Motor neuron (in vitro differentiated cells): ENCODE measurements around the gene PRR19. TPM values are rescaled to one million over a fixed set of nuclear protein-coding genes. Genes with fewer than 3 reads are reported as not detected.

Experiments
- ATAC-seq, 8 experiments: fragments of 200-7000 bp; cut with Tn5 transposase; replicated peaks in 6 of 8; 2 replicates each; pipeline ENCODE4 v1.8.0; 2021; ENCODE audit warnings: mild to moderate bottlenecking in 8 of 8, moderate library complexity in 8 of 8
- H3K27ac ChIP-seq, 2 donors: fragments of 250-450 bp; sonication (Bioruptor Pico); 2 replicates each; pipeline ENCODE4 v1.9.0; 2021; ENCODE audit warnings: antibody characterized with exemption in 2 of 2, mild to moderate bottlenecking in 2 of 2, moderate library complexity in 1 of 2
- H3K4me1 ChIP-seq, 2 donors: fragments of 250-450 bp; sonication (Bioruptor Pico); replicated peaks in 1 of 2; 2 replicates each; pipeline ENCODE4 v1.6.1; 2021; ENCODE audit warnings: antibody characterized with exemption in 2 of 2, mild to moderate bottlenecking in 2 of 2, moderate library complexity in 1 of 2
- H3K4me3 ChIP-seq, 5 donors: fragments of 250-450 bp; sonication (Bioruptor Pico); 2 replicates each; pipeline ENCODE4 v1.9.0; 2021; ENCODE audit warnings: antibody characterized with exemption in 5 of 5, mild to moderate bottlenecking in 5 of 5, moderate library complexity in 4 of 5
- WGBS, 10 experiments: fragments of 450-650 bp; shearing (Covaris generic); methylation state at CpG; one replicate each; pipeline ENCODE4 v1.0.0; 2022; 5-methylcytosine and 5-hydroxymethylcytosine counted together
- in situ Hi-C, 9 experiments: fragments of 400-800 bp; cut with MboI; loops; one replicate each; pipeline ENCODE4 v1.15.0; 2021; ENCODE audit warnings: low sequenced_read_pairs in 9 of 9, low pct_unique_long_range_greater_than_20kb in 2 of 9; ENCODE audit not compliant: unreplicated experiment in 9 of 9
- total RNA-seq, 8 experiments: library from RNA; unstranded; fragments of 300-600 nt; gene quantifications; 2 replicates each; pipeline versions ENCODE4 v1.2.3 to v1.2.4, GENCODE V29; 2022

The PRR19 gene
- total RNA-seq, 8 experiments from 2014 or later = 0.92 to 2.6 (median 1.1) TPM

DNA sequence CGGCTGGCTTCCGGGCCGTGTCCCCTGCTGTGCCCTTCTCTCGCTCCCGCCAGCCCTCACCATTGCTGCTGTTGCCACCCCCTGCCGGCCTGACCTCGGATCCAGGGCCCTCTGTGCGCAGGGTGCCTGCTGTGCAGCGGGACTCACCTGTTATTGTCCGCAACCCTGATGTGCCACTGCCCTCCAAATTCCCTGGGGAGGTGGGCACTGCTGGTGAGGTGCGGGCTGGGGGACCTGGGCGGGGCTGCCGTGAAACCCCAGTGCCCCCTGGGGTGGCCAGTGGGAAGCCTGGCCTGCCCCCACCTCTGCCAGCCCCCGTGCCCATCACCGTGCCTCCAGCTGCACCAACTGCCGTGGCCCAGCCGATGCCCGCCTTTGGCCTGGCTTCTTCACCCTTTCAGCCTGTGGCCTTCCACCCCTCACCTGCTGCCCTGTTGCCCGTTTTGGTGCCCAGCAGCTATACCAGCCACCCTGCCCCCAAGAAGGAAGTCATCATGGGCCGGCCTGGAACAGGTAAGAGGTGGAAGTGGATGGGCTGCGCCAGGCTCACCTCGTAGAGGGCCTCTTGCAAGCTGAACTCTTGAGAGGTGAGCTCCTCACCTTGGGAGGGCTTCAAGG lies 27.8 kb upstream of the PRR19 start:
- peaks cover 25 to 26% of the 10 kb centered on the region in 2 donors for H3K4me1 ChIP-seq
- in situ Hi-C loops = no loop called here
- WGBS, 10 experiments = 88% methylated on average over 3 of the region's 22 CpGs; no CpG with 5 or more reads in 9 of the 10 experiments
- no peak overlapping the region for H3K4me3 ChIP-seq
- no peak overlapping the region for H3K27ac ChIP-seq
- no peak for ATAC-seq

DNA sequence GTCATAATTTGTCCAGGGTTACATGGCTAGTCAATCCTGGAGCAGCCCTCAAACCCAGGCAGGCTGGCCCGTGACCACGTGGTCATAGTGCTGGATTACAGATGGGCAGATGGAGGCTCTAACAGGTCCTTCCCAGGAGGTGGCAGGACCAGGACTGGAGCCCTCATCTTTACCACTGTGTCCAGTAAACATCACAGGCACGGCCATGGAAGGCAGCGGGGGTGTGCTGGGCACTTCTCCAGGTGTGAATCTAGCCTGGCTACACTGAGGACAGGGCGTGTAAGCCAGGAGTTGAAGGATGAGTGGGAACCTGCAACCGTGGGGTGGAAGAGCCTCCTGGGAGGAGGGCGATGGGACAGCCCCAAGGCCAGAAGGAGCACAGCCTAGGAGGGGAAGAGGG lies 26.8 kb upstream of the PRR19 start:
- no peak overlapping the region for H3K4me3 ChIP-seq
- no peak for ATAC-seq
- H3K27ac ChIP-seq = no peak overlapping the region
- in situ Hi-C loops = no loop called here
- WGBS, 10 experiments = 54 to 100% (median 76%) methylated on average over 1 to 3 of the region's 7 CpGs; no CpG with 5 or more reads in 4 of the 10 experiments
- H3K4me1 ChIP-seq = peaks cover 27 to 28% of the 10 kb centered on the region in 2 donors

DNA sequence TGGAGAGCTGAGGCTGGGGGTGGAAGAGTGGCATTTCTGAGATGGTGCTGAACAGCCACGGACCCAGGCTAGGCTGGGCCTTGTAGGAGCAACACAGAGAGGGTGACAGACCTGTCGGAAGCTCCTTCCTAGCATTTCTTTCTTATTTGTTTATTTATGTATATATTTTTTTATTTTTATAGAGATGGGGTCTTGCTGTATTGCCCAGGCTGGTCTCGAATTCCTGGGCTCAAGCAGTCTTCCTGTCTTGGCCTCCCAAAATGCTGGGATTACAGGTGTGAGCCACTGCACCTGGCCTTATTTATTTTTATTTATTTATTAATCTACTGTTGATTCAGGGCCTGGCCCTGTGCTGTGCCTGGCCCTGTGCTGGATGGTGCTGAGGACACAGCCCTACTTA lies 26.4 kb upstream of the PRR19 start:
- H3K4me1 ChIP-seq = peaks cover 23% of the 10 kb centered on the region in 2 donors
- H3K4me3 ChIP-seq = no peak overlapping the region
- no peak overlapping the region for H3K27ac ChIP-seq
- ATAC-seq = no peak
- 67 to 100% (median 89%) methylated on average over 1 to 2 of the region's 3 CpGs; no CpG with 5 or more reads in 4 of the 10 experiments for whole genome bisulfite sequencing, 10 experiments
- in situ Hi-C loops = no loop called here

DNA sequence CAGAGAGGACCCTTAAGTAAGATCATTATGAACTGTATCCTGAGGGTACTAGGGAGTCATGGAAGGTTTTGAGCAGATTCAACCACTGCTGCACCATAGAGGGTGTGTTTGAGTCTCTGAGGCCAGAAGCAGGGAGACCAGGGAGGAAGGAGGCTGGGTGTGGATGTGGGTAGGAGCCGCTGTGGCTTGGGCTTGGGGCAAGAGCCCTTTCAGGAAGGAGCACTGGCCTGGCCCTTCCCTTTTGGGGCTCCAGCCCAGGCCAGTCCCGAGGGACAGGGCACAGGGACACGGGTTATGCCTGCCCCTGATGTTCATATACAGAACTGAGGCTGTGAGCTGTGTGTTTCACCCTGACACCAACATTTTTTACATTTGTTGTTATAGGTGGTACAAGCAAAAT lies 25.6 kb upstream of the PRR19 start:
- H3K4me1 ChIP-seq = peaks cover 21% of the 10 kb centered on the region in 2 donors
- WGBS, 10 experiments = 40 to 100% (median 100%) methylated on average over 1 to 3 of the region's 3 CpGs; no CpG with 5 or more reads in 5 of the 10 experiments
- H3K4me3 ChIP-seq = no peak overlapping the region
- H3K27ac ChIP-seq = no peak overlapping the region
- ATAC-seq = no peak
- in situ Hi-C loops = no loop called here

DNA sequence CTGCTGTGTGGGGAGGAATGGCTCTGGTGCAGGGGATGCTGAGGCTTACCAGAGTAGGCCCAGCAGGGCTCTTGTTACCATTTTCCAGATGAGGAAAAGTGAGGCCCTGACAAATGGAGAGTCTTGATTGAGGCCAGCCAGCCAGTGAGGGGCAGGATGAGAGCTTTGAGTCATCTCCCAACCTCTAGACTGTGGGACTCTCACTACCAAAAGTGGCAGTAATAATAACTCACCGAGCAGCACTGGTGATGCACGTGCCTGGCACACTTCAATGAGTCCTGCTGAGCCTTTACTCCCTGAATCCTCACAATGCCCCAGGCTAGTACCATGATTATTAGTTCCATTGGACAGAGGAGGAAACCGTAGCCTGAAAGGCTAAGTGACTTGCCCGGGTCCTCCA lies 25.1 kb upstream of the PRR19 start:
- Histone ChIP-seq H3K4me1 (peaks cover 25 to 27% of the 10 kb centered on the region in 2 donors), H3K27ac (no peak overlapping the region), H3K4me3 (no peak overlapping the region)
- 85 to 94% methylated on average over 3 to 4 of the region's 4 CpGs; no CpG with 5 or more reads in 8 of the 10 experiments for WGBS, 10 experiments
- no peak for ATAC-seq
- in situ Hi-C loops = no loop called here

DNA sequence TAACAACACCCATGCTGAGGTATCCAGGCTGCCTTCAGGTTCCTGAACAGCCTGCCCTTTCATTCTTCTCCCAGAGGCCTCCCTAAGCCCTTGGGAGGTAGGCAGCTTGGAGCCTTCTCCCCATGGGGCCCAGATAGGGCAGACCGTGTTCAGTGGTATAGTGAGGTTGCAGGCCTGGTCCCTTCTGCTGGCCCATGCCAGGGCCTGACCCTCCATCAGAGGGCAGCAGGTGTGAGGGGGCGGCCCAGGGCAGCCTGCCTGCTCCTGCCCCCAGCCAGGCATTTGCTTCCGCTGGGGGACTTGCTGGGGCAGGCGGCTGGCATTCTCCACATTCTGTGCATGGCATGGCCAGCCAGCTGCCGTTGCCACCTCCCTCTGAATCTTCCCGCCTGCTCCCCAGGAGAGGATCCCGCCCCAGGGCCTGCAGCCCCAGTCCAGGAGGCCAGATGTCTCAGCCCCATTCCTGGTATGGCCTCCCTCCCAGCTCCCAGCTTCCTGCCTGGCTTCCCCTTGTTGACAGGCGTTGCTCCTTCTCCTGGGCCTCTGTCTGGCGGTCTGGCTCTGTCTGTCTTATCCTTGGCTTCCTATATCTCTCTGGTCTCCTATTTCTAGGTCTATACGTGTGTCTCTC lies 24.0 kb upstream of the PRR19 start:
- Histone ChIP-seq H3K4me1 (peaks cover 36 to 38% of the 10 kb centered on the region in 2 donors), H3K4me3 (no peak overlapping the region), H3K27ac (peak overlapping the region in 1 of 2 donors; percentile 27)
- in situ Hi-C loops = no loop called here
- peak in 3 of 8 experiments; percentile 0 to 2 (median 2) for ATAC-seq
- 0 to 92% (median 78%) methylated on average over 1 to 6 of the region's 10 CpGs; no CpG with 5 or more reads in 4 of the 10 experiments for WGBS, 10 experiments

DNA sequence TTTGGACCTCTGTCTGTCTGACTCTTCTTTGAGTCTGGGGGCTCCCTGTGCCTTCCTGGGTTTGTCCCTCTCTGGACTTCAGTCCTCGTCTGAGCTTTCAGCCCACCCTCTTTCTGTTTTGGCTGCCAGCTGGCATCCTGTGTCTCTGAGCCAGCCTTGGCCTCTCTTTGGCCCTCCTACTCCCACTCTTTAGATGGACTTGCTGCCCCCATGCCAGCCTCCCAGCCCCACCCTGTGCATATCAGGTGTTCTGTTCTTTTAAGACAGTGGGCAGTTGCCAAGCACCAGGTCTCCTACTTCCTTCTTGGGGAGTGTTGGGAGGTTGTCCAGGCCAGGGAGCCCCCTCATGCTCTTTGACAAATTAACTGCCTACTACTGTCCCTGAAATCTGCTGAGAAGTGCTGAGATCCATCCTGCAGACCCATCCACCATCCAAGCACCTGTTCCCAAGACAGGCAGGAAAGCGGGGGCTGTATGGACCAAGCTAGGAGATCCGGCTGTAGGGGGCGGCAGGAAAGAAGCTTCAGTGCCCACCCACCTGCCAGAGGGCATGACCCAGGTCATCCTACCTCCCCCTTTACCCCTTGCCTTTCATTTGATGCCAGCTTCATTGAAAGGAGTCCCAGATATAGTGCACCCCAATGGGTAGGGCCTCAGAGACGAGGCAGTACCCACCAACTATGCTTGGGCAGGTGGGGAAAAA lies 23.3 kb upstream of the PRR19 start:
- H3K4me3 ChIP-seq = peak overlapping the region in 2 of 5 donors; percentile 96 to 98
- H3K4me1 ChIP-seq = peaks cover 42 to 43% of the 10 kb centered on the region in 2 donors
- ATAC-seq = no peak
- in situ Hi-C loops = no loop called here
- 60 to 100% (median 84%) methylated on average over 1 to 3 of the region's 5 CpGs; no CpG with 5 or more reads in 7 of the 10 experiments for WGBS, 10 experiments
- H3K27ac ChIP-seq = peak overlapping the region in 1 of 2 donors; percentile 89

DNA sequence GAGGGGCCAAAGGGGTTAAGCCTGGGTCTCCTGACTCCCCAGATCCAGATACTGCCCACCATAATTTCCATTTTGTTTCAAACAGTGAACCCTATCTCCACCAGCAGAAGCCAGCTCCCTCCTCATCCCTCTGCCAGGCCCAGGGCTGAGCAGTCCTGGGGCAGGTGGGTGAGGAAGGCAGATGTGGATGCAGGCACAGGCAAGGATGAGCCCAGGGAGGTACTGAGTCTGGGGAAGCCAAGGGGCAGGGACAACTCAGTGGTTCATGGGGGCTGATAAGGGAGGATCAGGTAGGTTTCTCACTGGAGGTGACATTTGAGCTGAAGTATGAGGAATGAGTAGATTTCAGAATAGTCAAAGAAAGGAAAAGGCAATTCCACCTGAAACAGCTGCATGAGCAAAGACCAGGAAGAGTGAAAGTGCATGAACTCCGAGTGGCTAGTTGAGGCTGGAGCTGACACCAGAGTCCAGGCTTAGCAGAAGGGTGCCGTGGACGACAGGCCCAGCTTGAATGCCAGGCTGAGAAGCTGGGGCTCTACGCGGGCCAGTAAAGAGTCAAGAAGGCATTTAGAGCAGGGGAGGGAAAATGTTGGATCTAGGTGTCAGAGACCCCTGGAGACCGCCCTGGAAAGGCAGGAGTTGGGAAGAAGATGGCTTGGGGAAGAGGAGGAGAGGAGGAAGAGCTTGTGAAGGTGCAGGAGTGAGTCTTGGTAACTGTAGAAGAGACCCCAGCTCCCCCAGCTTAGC lies 22.6 kb upstream of the PRR19 start:
- ATAC-seq = no peak
- in situ Hi-C loops = no loop called here
- peaks cover 42 to 43% of the 10 kb centered on the region in 2 donors for H3K4me1 ChIP-seq

DNA sequence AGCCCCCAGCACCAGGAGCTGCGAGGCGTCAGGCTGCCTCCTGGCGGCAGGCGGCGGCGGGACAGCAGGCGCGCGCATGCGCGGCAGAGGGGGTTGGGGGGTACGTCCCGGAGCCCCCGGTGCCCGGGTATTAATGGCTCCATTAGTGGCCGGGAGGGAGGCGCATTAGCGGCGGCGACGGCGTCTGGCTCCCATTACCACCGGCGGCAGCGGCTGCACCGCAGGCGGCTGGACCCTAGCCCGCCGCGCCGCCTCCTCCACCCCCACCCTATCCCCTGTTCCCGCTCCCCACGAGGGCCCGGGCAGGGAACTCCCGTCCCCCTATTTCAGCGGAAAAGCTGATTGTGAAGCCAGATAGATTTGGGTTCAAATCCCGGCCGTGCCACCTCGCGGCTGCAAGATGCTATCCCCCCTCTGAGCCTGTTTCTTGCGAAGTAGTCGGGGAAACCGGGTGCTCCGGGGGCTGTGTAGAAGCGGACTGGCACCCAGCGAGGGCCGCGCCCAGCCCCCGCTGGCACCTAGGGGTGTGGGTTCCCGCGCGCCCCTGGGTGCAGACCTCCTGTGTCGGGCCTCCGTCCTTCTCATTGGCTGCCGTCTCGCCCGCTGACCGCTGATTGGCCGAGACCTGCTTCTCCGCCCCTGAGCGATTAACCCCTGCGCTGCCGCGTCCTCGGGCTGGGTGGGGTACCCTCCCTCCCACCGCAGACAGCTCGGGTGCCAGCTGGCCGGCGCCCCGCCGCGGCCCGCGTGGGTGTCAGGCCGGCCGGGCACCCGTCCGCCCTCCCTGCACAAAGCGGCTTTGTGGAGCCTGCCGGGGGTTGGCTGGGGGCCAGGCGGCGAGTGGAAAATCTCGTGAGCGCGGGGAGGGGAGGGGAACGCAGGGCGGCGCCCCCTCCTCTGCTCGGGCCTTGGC lies 21.8 kb upstream of the PRR19 start:
- H3K27ac ChIP-seq = peak overlapping the region; percentile 78 to 89
- whole genome bisulfite sequencing, 10 experiments = 0% methylated on average over 26 of the region's 89 CpGs; no CpG with 5 or more reads in 9 of the 10 experiments
- peaks cover 42% of the 10 kb centered on the region in 2 donors for H3K4me1 ChIP-seq
- peak overlapping the region; percentile 60 to 98 (median 96) for H3K4me3 ChIP-seq
- in situ Hi-C loops = no loop called here
- peak; percentile 16 to 59 (median 42) for ATAC-seq

More for the DNA sequence above, 22.6 kb upstream of the PRR19 start:
- WGBS, 10 experiments = 4 to 40% (median 14%) methylated on average over 1 to 6 of the region's 6 CpGs; no CpG with 5 or more reads in 5 of the 10 experiments
- Histone ChIP-seq H3K27ac (peak overlapping the region; percentile 78 to 89), H3K4me3 (peak overlapping the region; percentile 60 to 98 (median 96))

DNA sequence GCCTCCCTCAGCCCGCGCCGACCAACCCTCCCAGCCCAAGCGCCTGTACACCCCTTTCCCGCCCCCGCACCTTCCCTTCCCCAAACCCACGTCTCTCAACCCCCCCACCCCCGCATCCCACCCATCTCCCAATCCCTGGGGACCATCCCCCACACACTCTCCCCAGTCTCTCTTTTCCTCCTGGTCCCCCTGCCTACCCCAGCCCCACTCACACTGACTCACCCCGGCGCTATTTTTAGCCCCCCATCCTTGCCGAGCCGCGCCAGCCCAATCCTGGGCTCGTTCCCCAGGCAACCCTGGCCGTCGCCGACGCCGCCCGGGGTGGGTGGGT lies 21.2 kb upstream of the PRR19 start:
- Histone ChIP-seq H3K4me3 (peak overlapping the region; percentile 60 to 98 (median 96)), H3K27ac (peak overlapping the region; percentile 78 to 89), H3K4me1 (peaks cover 47 to 48% of the 10 kb centered on the region in 2 donors)
- in situ Hi-C loops = no loop called here
- WGBS, 10 experiments = no CpG with 5 or more reads among the region's 20 CpGs
- peak; percentile 2 to 39 (median 26) for ATAC-seq

DNA sequence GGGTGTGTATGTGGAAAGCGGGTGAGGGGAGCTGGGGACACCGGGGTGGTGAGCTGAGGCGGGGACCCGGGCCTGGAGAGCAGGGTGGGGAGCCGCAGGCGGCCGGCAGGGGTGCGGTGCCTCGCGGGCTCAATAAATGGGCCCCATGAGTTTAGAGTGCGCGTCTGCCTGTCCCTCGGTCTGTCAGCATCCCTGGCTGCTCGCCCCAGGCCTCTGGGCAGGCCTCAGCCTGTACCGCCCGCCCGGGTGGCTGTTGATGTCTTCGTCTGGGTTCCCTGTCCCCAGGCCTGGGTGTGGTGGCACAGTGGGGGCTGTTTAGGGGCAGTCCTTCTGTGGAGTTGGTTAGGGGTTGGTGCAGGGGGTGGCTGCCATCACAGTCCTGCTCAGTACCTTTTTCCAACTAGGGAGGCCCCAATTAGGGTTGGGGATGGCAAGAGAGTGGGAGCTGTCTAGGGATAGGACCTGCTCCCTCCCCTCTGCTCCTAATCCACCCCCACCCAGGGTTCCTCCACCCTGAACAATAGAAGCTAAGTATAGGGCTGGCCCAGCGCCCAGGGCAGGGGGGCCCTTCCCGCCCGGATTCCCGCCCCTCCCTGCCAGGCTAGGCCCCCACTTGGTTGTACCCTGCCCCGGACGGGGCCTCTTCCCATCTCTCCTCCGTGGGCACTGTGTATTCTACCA lies 20.6 kb upstream of the PRR19 start:
- Histone ChIP-seq H3K27ac (peak overlapping the region; percentile 78 to 89), H3K4me3 (peak overlapping the region; percentile 60 to 98 (median 96)), H3K4me1 (peaks cover 52 to 53% of the 10 kb centered on the region in 2 donors)
- peak; percentile 6 to 28 (median 20) for ATAC-seq
- in situ Hi-C loops = no loop called here
- no CpG with 5 or more reads among the region's 25 CpGs for WGBS, 10 experiments
